Testis (tissue), 2 donors: Measurements from ENCODE around the gene CLNS1A.

Source experiments
- POLR2A ChIP-seq: fragments of 450-650 bp; IDR thresholded peaks from one replicate; pipeline ENCODE4 v1.6.1; 2017; ENCODE audit warnings: antibody characterized with exemption, mild to moderate bottlenecking, moderate library complexity
- TF ChIP-seq, protein P1 (sequence below), 3 experiments: fragments of 450-650 bp in 2 of 3; fragments of 200-600 bp in 1 of 3; sonication (generic) in 1 of 3; IDR thresholded peaks; one replicate each; pipeline ENCODE4 v1.5.1; 2016 to 2019; ENCODE audit warnings: antibody characterized with exemption in 3 of 3, mild to moderate bottlenecking in 2 of 3, moderate library complexity in 1 of 3

DNA sequence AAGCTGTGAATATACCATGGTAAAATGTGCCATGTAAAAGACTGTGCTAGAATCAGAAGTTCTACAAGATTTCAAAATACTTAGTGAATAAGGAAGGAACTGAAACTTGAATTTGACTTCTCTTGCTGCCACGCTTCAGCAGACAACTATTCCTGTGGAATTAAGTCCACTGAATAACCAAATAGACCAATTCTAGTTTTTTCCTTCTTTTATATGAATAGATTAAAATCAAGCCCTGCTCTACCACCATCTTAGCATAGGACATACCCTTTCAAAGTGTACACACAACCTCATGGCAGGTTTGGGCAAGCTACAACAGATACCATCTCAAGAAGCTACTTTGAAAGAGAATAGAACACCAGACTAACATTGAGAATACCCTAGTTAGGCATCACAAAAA, 23.4 kb upstream of the CLNS1A start:
- TF ChIP-seq, protein P1, sequence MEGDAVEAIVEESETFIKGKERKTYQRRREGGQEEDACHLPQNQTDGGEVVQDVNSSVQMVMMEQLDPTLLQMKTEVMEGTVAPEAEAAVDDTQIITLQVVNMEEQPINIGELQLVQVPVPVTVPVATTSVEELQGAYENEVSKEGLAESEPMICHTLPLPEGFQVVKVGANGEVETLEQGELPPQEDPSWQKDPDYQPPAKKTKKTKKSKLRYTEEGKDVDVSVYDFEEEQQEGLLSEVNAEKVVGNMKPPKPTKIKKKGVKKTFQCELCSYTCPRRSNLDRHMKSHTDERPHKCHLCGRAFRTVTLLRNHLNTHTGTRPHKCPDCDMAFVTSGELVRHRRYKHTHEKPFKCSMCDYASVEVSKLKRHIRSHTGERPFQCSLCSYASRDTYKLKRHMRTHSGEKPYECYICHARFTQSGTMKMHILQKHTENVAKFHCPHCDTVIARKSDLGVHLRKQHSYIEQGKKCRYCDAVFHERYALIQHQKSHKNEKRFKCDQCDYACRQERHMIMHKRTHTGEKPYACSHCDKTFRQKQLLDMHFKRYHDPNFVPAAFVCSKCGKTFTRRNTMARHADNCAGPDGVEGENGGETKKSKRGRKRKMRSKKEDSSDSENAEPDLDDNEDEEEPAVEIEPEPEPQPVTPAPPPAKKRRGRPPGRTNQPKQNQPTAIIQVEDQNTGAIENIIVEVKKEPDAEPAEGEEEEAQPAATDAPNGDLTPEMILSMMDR (IDR thresholded peaks at IDR 0.05), result no peak
- no peak for TF ChIP-seq POLR2A
